ENCODE results near the gene MCTP2.

The MCTP2 gene, protein sequence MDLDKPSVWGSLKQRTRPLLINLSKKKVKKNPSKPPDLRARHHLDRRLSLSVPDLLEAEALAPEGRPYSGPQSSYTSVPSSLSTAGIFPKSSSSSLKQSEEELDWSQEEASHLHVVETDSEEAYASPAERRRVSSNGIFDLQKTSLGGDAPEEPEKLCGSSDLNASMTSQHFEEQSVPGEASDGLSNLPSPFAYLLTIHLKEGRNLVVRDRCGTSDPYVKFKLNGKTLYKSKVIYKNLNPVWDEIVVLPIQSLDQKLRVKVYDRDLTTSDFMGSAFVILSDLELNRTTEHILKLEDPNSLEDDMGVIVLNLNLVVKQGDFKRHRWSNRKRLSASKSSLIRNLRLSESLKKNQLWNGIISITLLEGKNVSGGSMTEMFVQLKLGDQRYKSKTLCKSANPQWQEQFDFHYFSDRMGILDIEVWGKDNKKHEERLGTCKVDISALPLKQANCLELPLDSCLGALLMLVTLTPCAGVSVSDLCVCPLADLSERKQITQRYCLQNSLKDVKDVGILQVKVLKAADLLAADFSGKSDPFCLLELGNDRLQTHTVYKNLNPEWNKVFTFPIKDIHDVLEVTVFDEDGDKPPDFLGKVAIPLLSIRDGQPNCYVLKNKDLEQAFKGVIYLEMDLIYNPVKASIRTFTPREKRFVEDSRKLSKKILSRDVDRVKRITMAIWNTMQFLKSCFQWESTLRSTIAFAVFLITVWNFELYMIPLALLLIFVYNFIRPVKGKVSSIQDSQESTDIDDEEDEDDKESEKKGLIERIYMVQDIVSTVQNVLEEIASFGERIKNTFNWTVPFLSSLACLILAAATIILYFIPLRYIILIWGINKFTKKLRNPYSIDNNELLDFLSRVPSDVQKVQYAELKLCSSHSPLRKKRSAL

DNA sequence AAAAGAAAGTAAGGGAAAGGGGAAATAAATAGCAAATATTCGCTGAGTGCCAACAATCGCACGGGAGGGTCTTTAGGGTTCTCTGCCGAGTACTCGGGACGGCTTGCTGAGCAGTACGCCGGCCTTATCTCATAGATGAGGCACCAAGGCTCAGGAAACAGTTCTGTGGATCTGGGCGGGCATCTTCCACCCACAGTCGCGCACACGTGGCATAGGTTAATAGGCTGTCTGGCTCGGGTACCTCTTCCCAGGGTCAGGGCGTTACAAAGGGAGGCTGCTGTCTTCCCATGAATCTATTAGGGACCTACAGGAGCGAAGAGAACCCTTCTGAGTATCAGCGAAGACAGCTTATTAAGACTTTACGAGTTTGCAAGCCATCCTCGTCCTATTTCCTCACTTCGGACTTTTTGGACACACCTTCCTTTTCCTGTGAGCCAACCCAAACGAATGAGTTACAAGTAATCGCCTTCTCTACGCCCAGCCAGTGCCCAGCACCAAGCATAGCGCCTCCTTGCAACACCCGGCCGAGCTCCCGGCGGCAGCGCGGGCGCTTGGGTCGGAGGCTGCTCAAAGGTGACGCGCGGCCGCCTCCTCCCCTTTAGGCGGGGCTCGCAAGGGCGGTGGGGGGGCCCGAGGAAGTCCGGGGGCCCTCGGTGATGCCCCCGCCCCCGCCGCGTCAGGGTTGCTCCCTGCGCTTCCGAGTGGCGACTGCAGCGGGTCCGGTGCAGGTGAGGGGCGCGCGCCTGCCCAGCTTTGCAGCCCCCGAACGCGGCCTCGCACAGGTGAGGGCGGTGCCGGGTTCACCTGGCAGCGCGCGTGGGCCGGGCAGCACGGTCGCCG, at the start of gene MCTP2:
MCTP2 (plus strand) TSS at position 679 of the 840 bp plus-strand sequence. CDS start 66,705 bp downstream, outside the sequence.
- peak; percentile 92 for DNase-seq

GRCh38 chr15:94182883-94183282, 48.5 kb upstream of the MCTP2 start:
- DNase-seq = no peak

DNA sequence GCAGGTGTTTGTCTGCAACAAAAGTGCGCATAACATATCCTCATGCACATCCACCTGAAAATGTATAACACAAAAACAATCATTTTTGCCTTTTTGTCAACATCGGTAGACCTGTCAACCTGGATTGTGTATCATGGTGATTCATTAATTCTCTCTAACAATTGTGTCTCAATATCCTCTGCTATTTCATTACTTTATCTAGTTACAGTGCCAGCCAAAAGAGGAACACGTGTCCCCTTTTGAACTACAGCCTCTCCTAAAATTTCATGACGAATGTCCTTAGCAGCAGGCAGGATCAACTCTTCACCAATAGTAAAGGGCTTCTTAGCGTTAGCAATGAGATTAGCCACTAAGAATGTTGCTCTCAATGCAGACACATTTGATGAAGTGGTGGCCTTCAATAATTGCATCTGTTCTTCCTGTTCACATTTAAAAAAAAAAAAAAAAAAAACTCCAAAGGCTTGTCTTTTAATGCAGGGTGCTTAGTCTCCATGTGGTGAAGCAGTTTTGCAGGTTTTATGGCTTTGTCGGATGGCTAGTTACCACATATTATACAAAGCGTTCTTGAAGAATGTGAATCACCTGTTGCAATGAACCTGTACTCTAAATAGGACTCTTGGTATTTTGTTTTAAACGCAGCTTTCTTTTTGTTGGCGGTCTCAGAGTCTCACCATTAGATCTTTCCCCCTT, 45.7 kb upstream of the MCTP2 start:
- DNase-seq = no peak

- no peak for DNase-seq
Measured at GRCh38 chr15:94186770-94187331, 44.5 kb upstream of the MCTP2 start.

DNA sequence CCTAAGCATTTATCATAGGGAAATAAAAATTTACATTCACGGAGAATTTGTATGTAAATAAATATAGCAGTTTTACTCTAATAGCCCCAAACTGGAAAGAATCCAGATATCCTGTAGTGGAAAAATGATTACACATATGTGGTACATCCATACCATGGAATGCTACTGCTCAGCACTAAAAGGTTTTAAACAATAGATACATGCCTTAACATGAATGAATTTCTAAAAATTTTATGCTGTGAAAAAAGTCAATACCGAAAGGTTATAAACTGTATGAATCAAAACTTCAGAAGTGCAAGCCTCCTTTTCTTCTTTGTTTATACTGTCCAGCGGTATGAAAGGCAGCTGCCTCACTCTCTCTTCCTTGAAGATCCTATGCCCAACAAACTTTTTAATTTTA, 37.5 kb upstream of the MCTP2 start:
- DNase-seq = no peak

DNA sequence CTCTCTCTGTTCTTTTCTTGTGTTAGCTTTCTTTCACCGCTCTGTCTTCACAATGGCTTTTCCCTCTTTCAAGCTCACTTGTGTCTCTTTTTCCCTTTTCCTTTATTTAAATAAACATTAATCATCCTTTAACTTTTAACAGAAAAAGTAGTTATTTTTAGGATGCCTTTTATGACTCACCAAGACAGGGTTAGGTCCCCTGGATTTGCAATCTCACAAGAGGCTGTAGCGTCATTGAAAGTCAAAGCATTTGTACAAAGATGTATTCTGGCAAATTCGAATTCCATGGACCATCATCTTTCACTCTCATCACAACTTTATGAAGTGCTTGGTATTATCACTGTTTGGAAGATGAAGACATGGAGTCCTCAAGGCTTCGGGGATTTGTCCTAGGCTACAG, 34.8 kb upstream of the MCTP2 start:
- no peak for DNase-seq

DNA sequence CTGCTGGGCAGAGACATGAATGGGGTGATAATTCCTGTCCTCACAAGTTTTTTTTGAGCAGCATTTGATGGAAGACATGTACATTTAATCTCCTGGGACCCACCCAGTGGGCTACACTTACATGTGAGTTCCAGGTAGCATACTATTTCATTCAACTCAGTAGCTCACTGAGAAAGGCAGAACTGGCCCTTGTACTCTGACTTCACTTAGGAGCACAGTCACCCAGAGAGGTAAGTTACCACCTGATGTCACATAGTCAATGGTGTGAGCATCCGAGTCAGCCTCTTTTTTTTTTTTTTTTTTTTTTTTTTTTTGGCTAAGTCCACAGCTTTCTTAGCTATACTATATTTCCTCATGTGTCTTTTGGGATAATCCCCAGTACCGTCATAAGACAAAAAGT, 32.7 kb upstream of the MCTP2 start:
- DNase-seq = no peak

- no peak for DNase-seq
Measured at GRCh38 chr15:94199725-94200124, 31.6 kb upstream of the MCTP2 start.

DNA sequence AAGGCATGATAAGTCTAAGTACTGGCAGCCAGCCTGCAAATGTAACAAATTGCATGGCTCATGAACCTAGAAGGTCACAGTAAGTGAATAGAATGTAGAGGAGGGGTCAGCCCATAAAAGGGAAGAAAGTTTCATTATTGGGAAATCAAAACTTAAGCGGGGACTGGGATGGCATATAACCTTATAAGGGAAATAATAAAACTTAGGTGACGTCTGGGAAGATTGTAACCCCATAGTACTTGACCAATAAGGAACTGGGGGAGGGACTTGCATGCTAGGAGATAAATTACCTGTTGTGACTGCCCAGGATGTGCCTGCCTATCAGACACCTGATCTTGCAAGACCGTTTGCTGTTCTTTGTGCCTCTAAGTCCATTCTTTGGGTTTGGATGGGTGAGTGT, 28.1 kb upstream of the MCTP2 start:
- DNase-seq = no peak

- no peak for DNase-seq
Measured at GRCh38 chr15:94205366-94205765, 26.0 kb upstream of the MCTP2 start.

- DNase-seq = peak; percentile 59
Measured at GRCh38 chr15:94206463-94207167, 24.7 kb upstream of the MCTP2 start.

DNA sequence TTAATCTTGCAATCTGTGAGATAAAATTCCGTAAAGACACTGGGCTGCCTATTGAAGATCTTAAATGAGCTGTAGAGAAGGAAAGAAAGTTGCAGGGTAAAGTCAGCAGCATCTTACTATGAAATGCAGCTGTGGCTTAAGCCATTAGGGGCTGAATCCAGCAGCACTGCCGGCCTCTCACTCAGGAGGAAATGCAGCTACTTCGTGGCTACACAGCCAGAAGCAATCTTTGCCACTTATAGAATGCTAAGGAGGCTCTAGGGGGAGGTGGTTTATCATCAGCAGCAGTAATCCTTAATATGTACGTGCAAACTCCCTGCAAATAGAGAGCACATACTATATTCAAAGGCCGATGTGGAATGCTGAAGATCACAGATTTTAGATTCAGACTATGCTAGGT, 19.1 kb upstream of the MCTP2 start:
- no peak for DNase-seq

DNA sequence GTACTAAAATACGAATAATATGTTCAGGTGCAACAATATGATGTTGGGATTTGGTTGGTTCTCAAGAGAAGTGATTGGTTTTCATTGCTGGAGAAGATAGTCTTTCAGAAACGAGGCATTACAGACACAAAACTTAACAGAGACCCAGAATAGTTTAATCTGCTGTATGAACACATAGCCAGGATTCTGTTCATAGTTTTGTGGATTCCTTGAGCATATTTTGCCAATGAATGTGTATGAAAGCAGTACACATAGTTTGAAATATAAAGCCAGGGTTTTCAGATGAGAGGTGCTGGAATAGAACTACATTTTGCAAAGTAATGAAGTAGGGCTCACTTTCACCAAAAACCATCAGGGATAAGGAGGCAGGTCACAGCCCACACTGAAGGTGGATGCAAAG, 5.7 kb upstream of the MCTP2 start:
- DNase-seq = no peak

DNA sequence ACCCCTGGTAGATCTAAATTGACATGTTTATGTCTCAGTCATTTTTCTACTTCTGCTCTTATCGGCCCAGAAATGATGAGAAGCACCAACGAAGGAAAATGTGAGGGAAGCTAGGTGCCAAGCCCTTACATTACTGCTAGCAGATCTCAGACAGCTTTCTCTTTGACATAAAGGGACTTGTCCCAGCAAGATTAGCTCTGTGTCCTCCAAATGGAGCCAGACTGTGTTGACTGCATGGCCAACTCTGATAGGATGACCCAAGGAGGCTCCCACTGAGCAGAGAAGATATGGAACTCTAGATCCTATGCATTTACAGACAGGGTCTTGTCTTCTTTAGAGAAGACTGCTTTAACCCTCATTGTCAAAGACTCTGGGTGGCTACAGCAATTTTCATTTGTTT, 2.8 kb upstream of the MCTP2 start:
- no peak for DNase-seq

- DNase-seq = no peak
Measured at GRCh38 chr15:94229591-94230369, 1.6 kb upstream of the MCTP2 start.

- DNase-seq = no peak
Measured at GRCh38 chr15:94230431-94230882, 904 bp upstream of the MCTP2 start.

DNA sequence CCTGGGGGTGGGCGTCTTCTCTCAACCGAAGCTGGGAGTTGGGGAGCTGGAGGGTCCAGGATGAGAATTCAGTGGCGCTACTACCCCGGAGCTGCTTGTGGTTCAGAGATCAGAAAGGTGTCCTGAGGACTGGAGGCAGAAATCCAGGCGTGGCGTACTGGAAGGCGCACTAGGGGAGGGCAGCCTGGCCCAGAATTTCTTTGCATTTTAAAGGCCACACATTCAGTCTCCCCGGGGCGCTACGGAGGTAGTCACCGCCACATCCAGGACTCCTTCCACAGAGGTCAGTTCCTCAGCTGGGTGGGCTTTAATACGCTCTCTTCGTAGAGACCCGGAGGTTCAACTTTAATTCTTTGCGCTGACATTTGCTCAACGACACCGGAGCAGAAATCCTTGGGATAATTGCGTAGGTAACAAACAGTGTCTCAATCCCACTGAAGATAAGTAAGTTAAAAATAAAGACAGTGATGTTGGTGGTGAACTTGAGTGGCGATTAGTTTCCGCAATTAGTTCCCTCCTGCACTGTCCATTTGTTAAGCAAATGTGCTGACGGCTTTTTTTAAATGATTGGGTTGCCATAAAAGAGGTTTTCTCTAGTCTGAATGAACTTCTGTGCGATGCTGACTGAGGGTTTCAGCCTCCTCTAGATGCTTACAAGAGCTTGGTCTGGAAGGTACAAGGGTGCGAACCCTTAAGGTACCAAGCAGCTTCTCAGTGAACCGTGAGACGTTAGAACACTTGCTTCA, 535 bp downstream of the MCTP2 start:
- peak; percentile 77 for DNase-seq

DNA sequence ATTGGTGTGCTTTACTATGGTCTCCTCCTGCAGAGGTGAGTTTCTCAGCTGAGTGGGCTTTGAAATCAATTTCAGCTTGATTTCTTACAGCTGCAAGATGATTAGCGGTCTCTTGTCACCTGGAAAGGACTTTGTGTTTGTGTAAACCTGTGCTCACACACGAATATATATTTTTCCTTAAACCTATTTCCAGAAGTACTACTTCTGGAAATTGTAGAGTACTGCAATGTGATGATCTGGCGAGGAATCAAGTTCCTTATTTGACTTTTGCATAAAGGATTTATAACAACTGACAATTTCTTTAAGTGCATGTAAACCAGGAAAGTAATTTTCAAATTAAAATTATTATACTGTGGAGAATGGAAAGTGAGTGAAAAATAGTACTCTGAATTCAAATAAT, 2.1 kb downstream of the MCTP2 start:
- no peak for DNase-seq

DNA sequence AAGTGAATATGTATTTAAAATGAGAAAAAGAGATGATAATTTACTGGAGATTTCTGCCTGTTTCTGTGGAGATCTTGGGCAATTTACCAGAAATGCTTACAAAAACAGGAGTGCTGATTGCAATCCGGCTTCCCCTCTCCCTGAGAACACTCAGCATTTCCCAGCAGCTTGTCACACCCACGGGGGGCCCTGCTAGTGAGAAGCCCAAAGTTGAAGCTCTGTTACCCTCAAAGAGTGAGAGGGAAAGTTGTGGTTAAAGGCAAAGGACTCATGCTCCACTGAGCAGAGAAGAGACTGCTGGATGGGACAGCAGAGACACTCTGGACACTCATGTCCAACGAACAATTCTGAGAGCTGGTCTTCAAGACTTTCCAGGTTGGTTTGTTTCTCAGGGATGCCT, 2.9 kb downstream of the MCTP2 start:
- DNase-seq = no peak

GRCh38 chr15:94235041-94235440, 3.7 kb downstream of the MCTP2 start:
- no peak for DNase-seq
